GM12872 (cell line): ENCODE measurements around the gene MRPS24.

ENCODE experiments used
- TF ChIP-seq, protein P1 (sequence below): IDR thresholded peaks from 3 replicates; pipeline ENCODE4 v1.5.1; 2011; ENCODE audit warnings: low read depth, mild to moderate bottlenecking, low read length, moderate library complexity; ENCODE audit not compliant: insufficient read depth

MRPS24 gene

DNA sequence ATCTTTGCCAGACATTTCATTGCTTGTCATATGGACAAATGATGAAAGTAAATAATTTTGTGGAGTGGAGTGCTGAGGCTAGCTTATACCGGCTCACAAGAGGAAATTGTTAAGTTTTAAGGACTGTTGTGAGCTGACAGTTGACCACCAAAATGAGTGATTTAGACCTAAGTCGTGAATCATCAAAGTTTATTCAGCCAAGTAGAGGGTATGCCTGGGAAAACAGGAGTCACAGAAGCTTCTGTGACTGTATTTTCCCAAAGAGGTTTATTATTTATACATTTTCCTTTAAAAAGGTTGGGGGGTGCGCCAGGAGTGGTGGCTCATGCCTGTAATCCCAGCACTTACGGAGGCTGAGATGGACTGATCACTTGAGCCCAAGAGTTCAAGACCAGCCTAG is 21.8 kb downstream of the MRPS24 start:
- TF ChIP-seq, protein P1, sequence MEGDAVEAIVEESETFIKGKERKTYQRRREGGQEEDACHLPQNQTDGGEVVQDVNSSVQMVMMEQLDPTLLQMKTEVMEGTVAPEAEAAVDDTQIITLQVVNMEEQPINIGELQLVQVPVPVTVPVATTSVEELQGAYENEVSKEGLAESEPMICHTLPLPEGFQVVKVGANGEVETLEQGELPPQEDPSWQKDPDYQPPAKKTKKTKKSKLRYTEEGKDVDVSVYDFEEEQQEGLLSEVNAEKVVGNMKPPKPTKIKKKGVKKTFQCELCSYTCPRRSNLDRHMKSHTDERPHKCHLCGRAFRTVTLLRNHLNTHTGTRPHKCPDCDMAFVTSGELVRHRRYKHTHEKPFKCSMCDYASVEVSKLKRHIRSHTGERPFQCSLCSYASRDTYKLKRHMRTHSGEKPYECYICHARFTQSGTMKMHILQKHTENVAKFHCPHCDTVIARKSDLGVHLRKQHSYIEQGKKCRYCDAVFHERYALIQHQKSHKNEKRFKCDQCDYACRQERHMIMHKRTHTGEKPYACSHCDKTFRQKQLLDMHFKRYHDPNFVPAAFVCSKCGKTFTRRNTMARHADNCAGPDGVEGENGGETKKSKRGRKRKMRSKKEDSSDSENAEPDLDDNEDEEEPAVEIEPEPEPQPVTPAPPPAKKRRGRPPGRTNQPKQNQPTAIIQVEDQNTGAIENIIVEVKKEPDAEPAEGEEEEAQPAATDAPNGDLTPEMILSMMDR: no peak

DNA sequence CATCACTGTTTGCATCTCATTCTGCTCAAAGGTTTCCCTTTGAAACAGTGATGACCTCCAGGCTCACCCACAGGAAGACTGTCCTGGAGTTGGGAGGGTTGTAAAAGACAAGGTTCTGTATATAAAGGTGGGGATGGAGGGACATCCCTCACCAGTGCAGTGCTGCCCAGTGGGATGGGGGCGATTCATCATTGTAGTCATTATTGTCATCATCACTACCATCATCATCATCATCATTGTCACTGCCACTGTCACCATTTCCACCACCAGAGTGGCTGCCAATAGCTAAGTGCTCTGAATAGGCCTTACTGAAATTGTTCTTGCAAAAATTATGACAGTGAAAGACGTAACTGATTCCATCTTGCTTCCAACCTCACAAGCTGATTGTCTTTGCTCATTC is 24.7 kb downstream of the MRPS24 start:
- TF ChIP-seq, protein P1: no peak

DNA sequence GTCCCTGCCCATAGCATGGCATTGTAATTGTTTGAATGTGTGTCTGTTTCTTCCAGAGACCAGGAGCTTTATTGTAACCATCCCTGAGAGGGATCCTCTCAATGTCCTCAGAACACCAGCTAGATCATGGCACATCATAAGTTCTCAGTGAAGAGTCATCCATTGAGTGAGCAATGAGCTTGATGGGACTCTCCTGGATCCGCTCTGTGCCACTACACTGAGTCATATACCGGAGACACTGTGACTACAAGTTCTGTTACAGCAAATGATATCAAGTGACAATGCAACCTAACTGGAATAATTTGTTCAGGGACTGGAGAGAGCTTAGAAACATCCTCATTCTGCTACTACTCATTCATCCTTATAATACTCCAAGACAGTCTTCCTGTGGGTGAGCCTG is 25.1 kb downstream of the MRPS24 start:
- TF ChIP-seq, protein P1: no peak

DNA sequence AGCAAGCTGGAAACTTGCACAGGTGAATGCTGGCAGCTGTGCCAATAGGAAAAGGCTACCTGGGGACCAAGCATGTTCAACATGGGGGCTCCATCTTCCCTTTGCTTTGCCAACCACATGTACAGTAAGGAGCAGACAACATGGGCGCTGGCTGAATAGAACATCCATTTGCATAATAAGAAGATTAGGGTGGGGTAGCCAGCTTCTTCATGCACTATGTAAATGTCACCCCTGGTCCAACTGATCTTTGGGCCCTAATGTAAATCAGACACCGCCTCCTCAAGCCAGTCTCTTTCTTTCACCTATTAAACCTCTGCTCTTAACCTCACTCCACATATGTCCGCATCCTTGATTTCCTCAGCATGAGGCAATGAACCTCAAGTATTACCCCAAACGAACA is 26.0 kb downstream of the MRPS24 start:
- TF ChIP-seq, protein P1: no peak

DNA sequence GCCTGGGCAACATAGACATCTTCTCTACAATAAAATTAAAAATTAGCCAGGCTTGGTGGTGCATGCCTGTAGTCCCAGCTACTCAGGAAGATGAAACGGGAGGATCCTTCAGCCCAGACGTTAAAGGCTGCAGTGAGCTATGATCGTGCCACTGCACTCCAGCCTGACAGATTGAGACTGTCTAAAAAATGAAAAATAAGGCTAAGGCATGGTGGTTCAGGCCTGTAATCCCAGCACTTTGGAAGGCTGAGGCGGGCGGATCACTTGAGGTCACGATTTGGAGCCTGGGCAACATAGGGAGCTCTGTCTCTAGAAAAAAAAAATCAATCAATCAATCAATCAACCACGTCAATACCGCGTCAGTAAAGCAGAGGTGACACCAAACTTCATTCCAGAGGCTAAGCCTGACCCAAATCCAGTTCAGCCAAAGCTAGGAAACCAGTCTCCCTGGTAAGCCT is 31.1 kb downstream of the MRPS24 start:
- TF ChIP-seq, protein P1: no peak

DNA sequence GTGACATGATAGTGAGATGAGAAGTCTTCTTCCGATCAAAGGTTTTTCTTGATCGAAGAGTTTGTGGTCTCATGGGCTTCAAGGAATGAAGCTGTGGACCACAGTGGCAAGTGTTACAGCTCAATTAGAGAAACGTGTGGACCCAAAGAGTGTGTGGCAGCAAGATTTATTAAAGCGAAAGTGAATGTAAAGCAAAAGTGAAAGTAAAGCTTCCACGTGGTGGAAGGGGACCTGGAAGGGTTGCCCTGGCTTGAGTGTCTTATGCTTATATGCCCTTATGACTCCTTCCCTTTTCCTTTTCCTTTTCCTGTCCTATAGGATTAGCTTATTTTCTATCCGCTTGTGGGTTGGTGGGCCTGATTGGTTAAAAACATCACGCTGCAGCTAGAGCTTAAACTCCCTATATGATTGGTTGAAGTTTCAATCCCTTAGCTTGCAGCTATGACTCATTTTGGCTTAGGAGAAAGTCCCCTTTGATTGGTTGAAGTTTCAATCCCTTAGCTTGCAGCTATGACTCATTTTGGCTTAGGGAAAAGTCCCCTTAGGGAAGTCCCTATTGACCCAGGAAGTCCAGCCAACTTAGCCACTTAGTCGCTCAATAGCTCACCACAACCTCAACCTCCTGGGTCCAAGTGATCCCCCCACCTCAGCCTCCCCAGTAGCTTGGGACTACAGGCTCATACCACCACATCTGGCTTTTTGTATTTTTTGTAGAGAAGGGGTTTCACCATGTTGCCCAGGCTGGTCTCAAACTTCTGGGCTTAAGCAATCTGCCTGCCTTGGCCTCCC is 34.7 kb downstream of the MRPS24 start:
- TF ChIP-seq, protein P1: no peak

DNA sequence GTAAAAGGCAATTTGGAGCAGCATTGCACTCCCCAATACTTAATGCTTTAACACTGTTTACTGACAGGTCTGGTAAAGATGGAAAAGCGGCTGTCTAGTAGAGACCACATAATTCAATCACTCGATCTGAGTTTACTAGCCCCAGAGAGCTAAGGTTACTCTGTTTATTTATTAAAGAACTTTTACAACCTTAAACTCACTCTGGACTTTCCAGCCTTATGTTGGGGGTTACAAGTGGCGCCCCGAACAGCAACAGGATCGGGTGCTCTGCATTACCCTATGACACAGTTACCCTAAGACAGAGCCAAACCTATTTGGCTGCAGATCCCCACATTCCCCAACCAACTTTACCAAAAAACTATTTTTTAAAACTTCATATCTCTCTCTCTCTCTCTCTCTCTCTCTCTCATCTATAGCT is 43.9 kb downstream of the MRPS24 start:
- TF ChIP-seq, protein P1: no peak
